GM19324 (cell line): ENCODE data around the gene CTSC.

ENCODE experiments used
- ATAC-seq: cut with Tn5 transposase; IDR thresholded peaks from one replicate; pipeline ENCODE4 v1.9.1; 2021; ENCODE audit warnings: mild to moderate bottlenecking, moderate library complexity; ENCODE audit not compliant: unreplicated experiment, low FRiP score

The CTSC gene

DNA sequence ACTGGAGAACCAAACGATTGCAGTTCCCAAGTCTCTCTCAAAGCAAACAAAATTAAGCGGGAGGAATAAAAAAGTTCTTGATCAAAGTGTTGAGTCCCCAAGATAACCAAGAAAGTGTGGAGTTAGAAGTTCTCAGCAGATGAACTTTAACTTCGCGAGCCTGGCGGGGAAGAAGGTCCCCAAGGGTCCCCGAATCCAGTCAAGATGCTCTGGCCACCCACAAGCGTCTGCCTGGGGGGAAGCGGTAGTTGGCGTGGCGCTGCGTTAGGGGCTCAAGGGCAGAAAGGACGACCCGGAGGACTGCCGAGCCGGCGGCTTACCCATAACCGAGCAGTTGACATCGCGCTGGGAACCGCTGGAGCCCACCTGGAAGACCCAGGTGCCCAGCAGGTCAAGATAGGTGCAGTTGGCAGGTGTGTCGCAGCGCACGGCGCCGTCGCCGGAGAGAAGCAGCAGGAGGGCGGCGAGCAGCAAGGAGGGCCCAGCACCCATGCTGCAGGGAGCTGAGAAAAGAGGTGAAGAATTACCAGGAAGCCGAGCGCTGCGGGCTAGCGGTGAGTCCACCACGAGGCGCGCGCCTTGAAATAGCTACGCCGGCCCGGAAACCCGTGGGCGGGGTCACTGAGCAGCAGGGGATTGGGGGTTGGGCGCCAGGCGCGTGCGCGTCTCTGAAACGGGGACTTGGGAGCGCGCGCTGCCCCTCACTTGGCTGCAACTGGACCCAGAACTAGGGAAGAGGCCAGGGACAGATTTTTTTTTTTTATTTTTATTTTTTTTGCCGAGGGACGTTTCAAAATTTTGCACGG is at the start of gene CTSC:
TSS of gene CTSC (minus strand) at position 556 of the 806 bp plus-strand sequence. CDS start at position 492, 64 bp downstream.
- ATAC-seq, result peak; percentile 92

DNA sequence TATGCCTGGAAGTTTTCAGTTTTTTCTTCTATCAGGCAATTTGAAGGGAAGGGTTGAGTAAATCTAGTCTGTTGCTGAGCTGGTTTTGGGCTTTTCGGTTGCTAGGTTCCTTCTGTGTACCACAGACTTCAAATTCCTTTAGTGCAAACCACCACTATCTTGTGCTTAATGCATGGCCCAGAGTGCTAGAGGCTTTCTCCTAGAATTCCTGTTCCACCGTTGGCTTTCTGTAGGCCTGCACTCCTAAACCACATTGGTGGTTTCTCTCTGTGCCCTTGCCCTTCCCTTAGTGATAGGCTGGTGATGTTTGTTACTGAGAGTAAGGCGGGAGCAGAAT is 47.1 kb upstream of the CTSC start:
- ATAC-seq, result no peak

DNA sequence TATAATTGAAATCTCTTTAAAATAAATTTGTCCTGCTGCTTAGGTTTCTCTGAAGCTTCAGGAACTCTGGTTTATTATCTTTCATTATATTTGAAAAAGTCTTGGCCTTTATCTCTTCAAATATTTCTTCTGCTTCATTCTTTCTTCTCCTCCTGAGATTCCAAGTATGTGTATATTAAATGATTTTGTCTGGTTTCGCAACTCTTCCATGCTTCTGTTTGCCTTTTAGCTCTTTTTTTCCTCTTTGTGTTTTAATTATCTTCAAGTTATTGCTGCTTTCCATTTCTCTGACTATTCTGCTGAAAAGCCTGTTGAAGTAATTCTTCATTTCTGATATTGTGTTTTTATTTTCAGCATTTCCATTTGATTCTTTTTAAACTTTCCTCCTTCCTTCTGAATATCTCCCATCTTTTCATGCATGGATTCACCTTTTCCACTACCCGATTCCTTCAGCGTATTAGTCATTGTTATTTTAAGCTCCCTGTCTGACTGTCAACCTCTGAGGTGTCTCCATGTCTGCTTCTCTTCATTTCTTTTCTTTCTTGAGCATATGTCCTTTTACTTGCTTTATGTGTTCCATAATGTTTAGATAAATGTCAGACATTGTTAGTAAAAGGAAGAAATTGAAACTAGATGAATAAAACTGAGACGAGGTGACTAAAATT is 46.6 kb upstream of the CTSC start:
- ATAC-seq, result no peak

DNA sequence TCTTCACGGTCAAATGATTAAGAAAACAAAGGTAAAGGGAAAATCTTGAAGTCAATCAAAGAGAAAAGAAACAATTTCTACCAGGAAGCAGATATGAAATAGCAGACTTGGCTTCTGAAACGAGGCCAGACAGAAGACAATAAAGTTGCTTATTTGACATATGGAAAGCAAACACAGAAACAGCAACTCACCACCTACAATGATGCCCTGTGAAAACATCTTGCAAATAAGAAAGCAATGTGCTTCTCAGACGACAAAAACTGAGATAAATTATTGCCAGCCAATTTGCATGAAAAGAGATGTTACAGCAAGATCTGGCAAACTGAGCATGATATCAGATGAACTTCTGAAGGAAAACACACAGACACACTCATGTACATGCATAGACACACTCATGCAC is 45.9 kb upstream of the CTSC start:
- ATAC-seq, result peak; percentile 68

DNA sequence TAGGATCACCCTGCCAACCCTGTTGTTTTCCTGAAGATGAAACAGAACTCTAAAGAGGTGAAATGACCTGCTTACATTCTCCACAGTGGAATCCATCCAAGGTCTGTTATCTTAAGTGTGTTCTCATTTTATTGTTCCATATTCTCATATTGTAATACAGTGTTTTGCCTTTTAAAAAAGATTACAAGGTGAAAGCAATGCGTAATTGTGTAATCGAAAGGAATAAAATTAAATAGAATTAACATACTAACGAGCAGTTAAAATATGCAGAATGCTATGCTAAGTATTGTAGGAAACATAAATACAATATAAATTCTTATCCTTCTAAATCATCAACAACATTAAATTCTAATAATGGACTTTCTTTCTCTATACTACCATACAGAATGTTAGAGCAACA is 41.6 kb upstream of the CTSC start:
- no peak for ATAC-seq

DNA sequence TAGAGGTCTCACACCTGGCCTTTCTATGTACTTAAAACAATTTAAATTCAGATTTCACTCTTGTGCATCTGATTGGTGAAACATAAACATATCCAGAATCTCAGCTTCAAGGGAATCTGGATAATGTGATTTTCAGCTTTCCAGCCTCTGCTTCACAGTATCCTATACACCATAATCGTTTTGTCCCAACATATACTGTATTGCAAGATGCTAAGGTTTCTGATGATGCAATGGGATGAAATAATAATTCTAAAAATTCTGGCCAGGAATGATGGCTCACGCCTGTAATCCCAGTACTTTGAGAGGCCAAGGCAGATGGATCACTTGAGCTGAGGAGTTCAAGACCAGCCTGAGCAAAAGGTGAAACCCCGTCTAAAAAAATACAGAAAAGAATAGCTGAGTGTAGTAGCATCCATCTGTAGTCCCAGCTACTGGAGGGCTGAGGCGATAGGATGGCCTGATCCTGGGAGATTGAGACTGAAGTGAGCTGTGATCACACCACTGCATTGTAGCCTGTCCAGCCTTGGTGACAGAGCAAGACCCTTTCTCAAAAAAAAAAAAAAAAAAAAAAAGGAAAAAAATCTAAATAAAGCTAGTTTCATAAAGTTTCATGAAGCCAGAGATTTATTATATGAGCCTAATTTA is 41.0 kb upstream of the CTSC start:
- no peak for ATAC-seq

DNA sequence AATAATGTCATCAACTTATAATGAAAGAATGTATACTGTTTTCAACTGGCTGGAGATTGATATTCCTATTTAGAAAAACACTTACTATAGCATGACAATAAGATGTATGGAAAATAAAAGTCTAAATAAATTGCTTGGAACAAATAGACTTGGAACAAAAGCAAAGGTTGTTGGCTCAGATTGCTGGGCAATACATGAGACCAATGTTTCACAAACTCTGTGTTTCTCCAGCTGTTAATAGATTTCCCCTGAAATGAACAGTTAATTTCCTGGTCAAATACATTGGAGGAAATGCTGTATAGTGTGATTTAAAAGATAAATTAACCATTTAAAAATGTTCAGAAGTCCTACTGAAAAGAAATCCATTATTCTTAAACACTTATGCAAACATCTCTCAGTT is 40.1 kb upstream of the CTSC start:
- ATAC-seq, result no peak

DNA sequence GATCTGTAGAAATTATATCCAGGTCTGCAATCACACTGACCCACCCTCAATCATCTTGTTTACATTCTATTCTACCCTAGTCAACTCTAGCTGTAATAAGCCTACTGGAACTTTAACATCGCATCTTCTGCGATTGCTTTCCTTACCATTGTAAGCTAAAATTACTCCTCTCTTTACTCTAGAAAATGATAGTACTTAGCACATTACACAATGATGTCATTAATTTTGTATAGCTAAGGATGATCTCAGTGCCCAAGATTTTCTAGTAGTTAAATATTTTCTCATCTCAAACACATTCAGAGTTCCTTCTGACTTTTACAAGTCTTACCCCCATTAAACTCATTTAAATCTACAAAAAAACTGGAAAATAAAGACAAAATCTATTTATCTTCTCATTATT is 39.6 kb upstream of the CTSC start:
- ATAC-seq, result no peak

DNA sequence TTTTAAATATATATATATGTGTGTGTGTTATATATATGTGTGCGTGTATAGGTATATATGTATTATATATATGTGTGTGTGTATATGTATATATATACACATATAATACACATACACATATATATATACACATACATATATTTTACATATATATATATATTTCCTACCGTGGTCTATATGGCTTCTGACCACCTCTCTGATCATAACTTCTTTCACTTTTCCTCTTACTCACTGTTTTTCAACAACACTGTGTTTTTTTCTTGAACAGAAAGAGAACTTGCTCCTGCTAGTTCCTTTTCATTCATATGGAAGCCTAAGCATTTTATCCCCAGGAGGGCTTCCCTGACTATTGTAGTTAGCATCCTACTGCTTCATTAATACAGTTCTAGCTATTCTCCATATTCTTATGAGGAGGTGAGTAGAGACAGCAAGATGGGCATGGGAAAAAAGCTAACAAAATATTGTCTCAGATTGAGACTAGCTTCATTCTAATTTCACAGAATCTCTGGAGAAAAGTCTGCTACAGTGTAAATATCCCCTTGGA is 38.5 kb upstream of the CTSC start:
- ATAC-seq, result no peak

DNA sequence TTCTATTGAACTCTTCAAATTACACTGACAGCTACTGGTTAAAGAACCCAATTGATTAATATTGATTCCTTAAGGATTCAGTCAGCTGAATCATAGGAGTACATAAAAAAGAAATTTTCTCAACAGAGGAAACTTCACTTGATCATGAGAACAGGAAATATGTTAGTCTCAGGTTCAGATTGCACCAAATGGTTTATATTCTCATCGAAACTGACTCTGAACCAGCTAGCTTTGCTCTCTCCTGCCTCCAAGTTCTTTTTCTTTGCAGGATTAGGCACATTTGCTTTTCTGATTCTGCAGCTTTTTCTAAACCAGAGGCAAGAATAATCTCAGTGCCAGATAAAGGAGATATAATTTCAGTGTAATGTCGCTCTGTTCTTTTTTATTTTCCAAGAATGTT is 33.2 kb upstream of the CTSC start:
- no peak for ATAC-seq

DNA sequence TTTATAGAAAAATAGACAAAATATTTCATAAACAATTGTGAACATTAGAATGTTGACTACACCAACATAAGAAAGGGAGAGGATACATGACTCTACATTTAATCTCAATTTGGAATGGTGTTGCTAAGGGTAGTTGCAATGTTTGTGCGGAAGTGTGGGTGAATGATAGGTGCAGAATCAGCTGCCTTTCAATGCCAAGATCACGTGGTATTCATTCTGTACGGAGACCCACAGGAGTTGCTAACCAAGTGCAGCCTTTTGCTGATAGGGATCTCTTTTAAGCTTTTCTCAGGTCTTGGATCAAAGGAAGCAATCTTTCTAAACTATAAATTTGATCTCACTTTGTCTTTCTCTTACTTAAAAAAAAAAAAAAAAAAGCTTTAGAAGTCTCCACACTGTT is 29.8 kb upstream of the CTSC start:
- no peak for ATAC-seq

DNA sequence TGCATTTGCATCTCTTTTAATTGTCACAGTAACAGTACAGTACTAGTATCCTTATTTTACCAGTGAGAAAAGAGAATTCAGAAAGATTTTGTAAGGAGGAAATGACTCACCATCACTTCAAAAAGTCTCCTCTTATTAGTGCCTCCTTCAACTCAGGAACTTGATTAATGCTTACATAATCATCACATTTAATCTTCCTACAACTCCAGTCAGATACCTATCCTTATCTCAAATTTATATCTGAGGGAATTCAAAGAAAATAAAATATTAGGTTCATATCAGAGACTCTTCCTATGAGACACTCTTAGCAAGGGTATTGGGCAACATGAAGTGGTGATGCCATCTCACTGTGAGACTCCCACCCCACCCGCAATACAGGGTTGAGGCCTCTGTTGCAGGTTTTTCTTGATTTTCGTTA is 26.1 kb upstream of the CTSC start:
- ATAC-seq, result no peak

DNA sequence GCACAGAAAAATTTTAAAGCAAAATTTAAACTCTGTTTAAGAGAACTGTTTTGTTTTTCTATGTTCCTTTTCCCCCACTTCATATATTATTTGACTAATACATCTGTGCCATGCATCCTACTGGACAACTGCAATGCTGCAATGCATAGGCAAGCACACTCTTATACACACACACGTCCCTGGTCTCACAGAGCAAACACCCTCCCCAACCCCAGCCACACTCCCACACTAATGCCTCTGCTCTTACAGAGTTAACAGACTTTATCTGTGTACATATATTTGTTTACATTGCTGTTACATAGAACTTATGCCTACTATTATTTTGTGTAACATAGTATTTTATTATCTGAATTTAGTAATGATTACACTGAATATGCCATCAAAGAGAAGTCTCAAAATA is 25.5 kb upstream of the CTSC start:
- no peak for ATAC-seq

DNA sequence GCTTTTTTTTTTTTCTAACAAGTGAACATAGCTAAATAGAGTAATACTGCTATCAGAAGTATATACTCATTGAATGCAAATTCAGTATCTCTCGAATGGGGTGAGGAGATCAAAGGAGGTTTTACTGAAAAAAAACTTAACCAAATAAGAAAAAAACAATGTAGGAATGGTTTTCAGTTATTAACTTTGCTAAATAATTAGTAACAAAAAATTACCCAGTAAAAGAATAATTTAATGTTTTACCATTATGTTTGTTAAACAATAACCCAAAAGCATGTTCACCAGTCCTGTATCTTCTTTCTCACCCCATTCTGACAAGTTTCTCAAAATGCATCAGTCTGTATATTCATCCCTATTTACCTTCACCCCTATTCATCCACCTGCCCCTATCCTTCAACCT is 22.6 kb upstream of the CTSC start:
- ATAC-seq, result no peak

DNA sequence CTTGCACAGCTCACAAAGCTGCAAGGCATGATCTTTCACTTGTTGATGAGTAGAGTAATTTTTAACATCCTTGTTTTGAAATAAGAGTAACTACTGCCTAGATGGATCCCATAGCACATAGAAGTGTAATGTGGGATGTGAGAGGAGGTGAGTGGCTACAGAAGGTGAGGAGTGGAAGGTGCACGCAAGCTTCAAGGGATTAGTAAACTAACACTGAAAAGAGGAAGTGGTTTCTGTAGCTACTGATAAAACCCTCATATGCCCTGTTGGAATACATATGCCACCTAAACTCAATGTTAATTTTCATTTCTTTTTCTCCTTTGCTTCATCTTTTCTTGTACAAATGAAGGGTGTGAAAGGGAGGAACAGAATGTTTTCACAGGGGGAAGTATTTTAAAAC is 22.0 kb upstream of the CTSC start:
- peak; percentile 72 for ATAC-seq

DNA sequence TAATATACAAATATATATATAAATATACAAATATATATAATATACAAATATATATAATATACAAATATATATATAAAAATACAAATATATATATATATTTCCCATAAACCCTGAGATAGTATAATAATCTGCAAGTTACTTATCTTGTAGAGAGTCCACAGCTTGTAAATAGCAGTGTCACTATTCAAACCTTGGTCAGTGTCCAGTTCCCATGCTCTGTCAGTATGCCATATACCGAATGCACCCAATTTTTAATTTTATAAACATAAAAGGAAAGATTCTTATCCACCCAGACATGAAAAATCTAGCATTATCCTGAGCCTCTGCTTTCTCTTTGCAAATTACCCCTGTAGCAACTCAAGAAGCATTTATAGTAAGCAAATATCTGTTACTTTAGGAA is 21.6 kb upstream of the CTSC start:
- ATAC-seq, result no peak

DNA sequence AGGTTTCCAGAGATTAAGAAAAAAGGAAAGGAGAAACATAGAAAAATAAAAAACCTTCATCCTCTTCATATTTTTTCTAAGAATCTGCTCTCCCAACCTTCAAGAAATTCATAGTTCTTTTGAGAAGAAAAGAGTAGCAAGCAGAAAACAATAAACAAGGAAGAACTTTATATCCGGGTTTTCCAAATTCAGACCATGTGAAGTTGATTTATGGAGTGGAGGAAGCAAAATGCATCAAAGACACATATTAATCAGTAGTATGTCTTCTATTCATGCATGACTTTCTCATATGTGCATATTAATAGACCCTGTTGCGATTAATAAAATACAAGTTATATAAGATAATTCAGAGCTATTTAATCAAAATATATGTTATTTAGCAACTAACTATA is 20.5 kb upstream of the CTSC start:
- no peak for ATAC-seq

DNA sequence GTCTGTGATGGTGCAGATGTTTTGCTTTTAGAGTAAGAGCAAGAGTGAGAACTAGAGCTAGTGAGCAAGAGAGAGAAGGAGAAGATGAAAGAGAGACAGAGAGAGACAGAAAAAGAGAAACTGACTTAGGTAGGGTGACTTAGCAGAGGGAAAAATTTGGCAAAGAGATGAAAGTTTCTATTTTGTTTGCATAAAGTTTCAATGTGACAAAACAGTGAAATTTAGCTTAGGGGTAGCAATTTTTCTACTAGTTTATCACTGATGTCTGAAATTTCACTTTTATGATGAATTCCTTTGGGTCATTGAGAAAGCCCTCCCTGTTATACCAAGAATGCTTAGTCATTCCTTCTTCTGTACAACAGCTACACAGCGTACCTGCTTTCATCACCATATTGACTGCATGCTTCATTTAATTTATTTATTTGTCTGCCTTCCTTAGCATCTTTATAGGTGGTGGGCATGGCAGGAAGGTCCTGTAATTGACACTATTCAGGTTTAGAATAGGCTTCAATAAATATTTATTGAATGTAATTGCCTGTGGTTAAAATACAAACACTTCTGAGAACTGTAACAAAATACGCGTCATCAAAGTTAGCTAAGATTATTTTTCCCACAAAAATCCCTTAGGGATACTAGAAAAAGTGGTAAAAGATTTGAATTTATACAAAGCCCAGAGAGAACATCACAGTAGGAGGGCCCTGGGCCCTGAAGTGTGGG is 19.9 kb upstream of the CTSC start:
- peak; percentile 45 for ATAC-seq

DNA sequence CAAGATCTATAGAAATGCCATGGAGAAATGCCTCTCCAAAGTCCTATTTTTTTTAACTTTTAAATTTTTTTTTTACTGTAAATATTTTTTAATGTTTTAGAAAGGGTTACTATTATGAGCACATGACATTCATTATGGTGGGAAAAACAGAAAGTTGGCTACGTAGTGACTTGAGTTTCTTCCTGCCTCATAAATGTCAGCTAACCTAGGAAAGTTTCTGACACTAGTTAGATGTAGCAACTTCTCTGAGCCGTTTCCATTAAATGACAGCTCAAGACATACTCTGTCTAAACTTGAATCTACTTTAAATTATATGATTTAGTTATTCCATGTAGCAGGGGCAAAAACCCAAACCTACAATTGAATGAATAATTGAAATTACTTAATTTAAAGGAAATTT is 18.4 kb upstream of the CTSC start:
- no peak for ATAC-seq

DNA sequence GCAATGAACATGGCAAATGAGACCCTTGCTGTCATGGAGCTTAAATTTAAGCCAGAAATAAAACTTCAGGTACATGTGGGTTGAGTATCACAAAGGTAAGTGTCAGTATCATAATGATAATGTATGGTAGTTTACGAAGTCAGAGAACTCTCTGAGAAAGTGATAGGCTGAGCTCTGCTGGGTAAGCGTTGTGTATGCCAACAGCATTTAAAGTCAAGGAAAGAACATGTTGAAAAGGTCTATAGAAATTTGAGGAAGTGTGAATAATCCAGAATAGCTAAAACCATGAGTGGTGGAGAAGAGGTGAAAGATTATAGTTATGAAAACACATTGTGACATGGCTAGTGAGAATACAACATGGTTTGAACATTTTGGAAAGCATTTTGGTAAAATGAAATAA is 17.4 kb upstream of the CTSC start:
- ATAC-seq, result peak; percentile 22
